Bladder microvascular endothelial cell (primary cell): Measurements from ENCODE around the gene MPV17L. TPM values are rescaled to one million over a fixed set of nuclear protein-coding genes. Genes with fewer than 3 reads are reported as not detected.

Source experiments
- total RNA-seq: library from RNA; depleted of rRNA; stranded (reverse); fragments of >200 nt; gene quantifications from 2 replicates; pipeline ENCODE4 v1.2.3, GENCODE V29; 2014

MPV17L gene
- total RNA-seq = under 0.01 and 0.19 TPM in 2 replicates

GRCh38 chr16:15395631-15396508 is at the start of gene MPV17L:
TSS of gene MPV17L (plus strand) at chr16:15395754. CDS start at chr16:15395898, 144 bp downstream.

GRCh38 chr16:15378194-15378593 is 17.4 kb upstream of the MPV17L start, which contains the start of gene NPIPA5:
TSS of gene NPIPA5 (minus strand) at chr16:15378294. CDS start at chr16:15378294, 0 bp downstream.

GRCh38 chr16:15434425-15435215 is 39.1 kb downstream of the MPV17L start, which contains the start of gene BMERB1:
TSS of gene BMERB1 (plus strand) at chr16:15434588. CDS start at chr16:15434654, 66 bp downstream.

Other genes with a start within 250 kb of the MPV17L start
- 0.49 and 1.6 TPM in 2 replicates for gene NPIPA5, start 17.5 kb upstream of the MPV17L start, total RNA-seq
- gene BMERB1, start 38.8 kb downstream of the MPV17L start, total RNA-seq = 9.9 and 20.7 TPM in 2 replicates
- gene MARF1, start 247.4 kb downstream of the MPV17L start, total RNA-seq = 10.4 and 24.0 TPM in 2 replicates